Measurements from ENCODE around the gene LDLRAP1.
"Not testable (repeated sequence)": the region's sequence is repeated elsewhere in the genome, so short reads cannot be mapped to it uniquely, and the experiment has no call there.

LDLRAP1 gene

DNA sequence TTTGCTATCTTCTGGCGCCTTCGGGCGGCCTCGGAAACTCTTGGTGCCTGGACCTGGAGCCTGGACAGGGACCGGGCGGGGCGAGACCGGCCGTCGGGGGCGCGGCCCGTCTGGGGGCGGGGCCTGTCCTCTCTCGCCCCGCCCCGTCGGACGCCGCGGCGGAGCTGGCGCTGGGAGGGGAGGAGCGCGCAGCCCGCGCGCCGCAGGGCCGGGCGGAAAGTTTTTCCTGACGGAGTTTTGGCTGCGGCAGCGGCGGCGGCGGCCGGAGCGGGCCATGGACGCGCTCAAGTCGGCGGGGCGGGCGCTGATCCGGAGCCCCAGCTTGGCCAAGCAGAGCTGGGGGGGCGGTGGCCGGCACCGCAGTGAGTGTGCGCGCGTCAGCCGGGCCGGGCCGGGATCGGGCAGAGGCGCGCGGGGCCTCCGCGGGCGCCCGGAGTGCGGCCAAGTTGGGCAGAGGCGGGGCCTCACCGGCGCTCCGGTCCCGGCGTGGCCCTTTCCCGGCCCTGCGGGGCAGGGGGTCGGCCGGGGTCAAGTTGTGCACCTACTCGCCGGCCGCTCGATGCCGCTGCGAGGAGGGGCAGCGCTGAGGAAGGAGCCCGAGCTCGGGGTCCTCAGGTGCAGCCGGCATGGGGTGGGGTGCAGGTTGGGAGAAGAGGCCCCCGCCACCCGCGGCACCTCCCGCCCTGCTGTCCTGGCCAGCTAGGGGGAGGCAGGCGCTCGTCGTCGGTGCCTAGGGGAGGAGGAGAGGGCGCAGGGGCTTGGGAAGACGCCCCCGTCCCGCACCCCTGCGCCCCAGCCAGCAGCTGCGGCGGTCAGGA lies at the start of gene LDLRAP1:
Gene LDLRAP1 (plus strand): TSS at position 182 of the 818 bp plus-strand sequence. CDS start 93 bp downstream, at position 275.
- no peaks in the 10 kb centered on the region for H3K27me3 Mint-ChIP-seq
- DNase-seq = peak; percentile 82
- peak within 1 kb of the TSS; percentile 83 for H3K4me3 Mint-ChIP-seq
- H3K9me3 Mint-ChIP-seq = no peaks in the 10 kb centered on the region
- H3K27ac Mint-ChIP-seq = peak within 1 kb of the TSS; percentile 76
- no peaks in the 10 kb centered on the region for H3K36me3 Mint-ChIP-seq (ENCODE audit: low read depth)
- peaks cover 41% of the 10 kb centered on the region for H3K4me1 Mint-ChIP-seq (ENCODE audit: low read depth)

- H3K36me3 Mint-ChIP-seq (ENCODE audit: low read depth) = peaks cover 79% of the 10 kb centered on the region
- H3K27ac Mint-ChIP-seq = peak overlapping the region; percentile 15
These were observed 48.5 kb upstream of the LDLRAP1 start for GRCh38 chr1:25494952-25495351.

GRCh38 chr1:25500694-25501093 lies 42.7 kb upstream of the LDLRAP1 start:
- H3K9me3 Mint-ChIP-seq = no peaks in the 10 kb centered on the region
- peaks cover 49% of the 10 kb centered on the region for H3K36me3 Mint-ChIP-seq (ENCODE audit: low read depth)
- no peaks in the 10 kb centered on the region for H3K27me3 Mint-ChIP-seq
- no peak for DNase-seq
- peaks cover 11% of the 10 kb centered on the region for H3K4me1 Mint-ChIP-seq (ENCODE audit: low read depth)
- no peak overlapping the region for H3K4me3 Mint-ChIP-seq
- H3K27ac Mint-ChIP-seq = no peak overlapping the region

More at GRCh38 chr1:25494952-25495351, 48.5 kb upstream of the LDLRAP1 start:
- no peak for DNase-seq
- H3K4me3 Mint-ChIP-seq = no peak overlapping the region
- H3K4me1 Mint-ChIP-seq (ENCODE audit: low read depth) = no peaks in the 10 kb centered on the region
- H3K27me3 Mint-ChIP-seq = no peaks in the 10 kb centered on the region
- no peaks in the 10 kb centered on the region for H3K9me3 Mint-ChIP-seq

DNA sequence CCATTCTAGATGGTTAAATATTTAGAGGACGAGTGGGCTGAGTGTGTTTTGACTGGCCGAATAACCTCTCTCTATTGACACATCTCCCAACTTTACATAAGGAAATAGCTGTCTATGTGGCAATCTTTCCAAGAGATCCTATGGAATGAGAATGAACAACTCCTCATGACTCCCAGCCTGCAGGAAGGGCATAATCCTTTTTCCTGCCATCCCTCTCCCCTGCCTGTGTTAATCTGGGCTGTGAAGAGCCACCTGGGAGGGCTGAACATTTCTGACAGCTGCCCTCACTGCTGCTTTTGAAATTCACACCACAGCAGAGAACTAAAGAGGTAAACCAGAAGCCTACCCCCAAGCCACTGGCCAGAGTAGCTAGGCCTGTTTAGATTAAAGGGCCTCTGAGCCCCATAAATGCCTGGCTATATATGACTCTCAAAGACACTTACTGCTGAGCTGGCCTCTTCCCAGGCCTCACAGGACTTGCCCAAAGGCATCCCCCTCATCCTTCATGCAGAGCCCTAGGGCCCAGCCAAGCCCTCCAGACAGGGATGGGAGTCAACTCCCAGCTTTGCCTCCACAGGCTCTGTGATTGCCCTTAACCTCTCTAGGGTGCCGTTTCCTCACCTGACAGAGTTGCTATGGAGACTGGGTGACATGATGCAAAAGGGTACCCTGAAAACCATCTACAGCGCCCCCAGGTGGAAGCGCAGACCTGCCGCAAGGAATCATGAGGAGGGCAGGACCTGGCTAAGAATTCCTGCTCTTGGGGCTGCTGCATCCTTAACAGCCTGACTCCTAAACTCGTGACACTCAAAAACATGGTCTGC lies 42.0 kb upstream of the LDLRAP1 start:
- no peak for DNase-seq
- Mint-ChIP-seq H3K4me1 (ENCODE audit: low read depth) (peaks cover 18% of the 10 kb centered on the region), H3K27ac (peak overlapping the region; percentile 76), H3K9me3 (no peaks in the 10 kb centered on the region), H3K27me3 (no peaks in the 10 kb centered on the region), H3K36me3 (ENCODE audit: low read depth) (peaks cover 42% of the 10 kb centered on the region), H3K4me3 (no peak overlapping the region)

DNA sequence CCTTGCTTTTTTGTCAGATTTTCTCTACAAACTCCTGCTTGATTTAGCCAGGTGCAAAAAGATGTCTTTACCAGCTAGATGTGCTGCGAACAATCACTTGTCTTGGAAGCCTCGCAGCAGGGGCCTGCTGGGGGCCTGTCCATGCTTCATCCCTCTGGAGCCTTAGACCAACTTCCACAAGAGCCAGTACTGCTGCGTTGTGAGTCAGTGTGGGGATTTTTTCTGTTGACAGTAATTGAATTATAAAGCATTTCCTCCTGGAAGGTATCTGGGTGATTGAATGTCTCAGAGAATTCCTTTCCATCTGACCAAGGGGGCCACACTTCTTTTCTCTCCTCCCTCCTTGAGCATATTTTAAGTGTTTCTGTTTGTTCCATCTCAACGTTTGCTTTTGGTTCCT lies 40.4 kb upstream of the LDLRAP1 start:
- no peak for DNase-seq
- Mint-ChIP-seq H3K27me3 (no peaks in the 10 kb centered on the region), H3K9me3 (no peaks in the 10 kb centered on the region), H3K36me3 (ENCODE audit: low read depth) (peaks cover 29% of the 10 kb centered on the region), H3K4me3 (no peak overlapping the region), H3K27ac (peak overlapping the region; percentile 9), H3K4me1 (ENCODE audit: low read depth) (peaks cover 25% of the 10 kb centered on the region)

DNA sequence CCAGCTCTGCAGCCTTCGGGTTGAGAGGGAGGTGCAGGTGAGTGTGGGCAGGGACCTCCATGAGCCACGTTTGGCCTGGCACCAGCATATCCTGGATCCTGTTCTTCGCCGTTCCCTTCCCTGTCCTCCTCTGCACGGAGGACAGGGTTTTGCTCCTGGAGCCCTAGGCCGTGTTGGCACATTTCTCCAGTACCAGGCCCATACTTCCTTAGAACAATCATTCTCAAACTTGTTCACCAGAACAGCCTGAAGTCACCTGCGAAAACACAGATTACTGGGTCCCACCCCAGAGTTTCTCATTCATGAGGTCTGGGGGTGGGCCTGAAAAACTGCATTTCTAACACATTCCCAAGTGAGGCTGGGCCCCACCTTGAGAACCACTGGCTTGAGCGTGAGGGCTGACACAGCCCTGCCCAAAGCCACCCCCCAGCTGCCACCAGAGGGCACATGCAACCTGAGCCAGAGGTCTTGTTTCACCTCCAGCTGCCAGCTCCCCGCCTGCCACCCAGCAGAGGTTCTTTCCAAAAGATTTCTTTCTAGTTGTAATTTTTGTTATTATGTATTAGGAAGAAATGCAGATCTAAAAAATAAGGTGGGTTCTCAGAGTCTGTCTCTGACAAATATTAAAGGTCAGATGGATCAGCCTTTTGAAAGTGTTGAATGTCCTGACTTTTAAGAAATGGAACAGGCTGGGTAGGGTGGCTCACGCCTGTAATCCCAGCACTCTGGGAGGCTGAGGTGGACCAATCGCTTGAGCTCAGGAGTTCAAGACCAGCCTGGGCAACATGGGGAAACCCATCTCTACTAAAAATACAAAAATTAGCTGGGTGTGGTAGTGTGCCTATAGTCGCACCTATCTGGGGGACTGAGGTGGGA lies 39.6 kb upstream of the LDLRAP1 start:
- H3K27ac Mint-ChIP-seq = no peak overlapping the region
- no peaks in the 10 kb centered on the region for H3K9me3 Mint-ChIP-seq
- no peak overlapping the region for H3K4me3 Mint-ChIP-seq
- peaks cover 20% of the 10 kb centered on the region for H3K36me3 Mint-ChIP-seq (ENCODE audit: low read depth)
- H3K4me1 Mint-ChIP-seq (ENCODE audit: low read depth) = peaks cover 25% of the 10 kb centered on the region
- H3K27me3 Mint-ChIP-seq = no peaks in the 10 kb centered on the region
- peak; percentile 71 for DNase-seq

DNA sequence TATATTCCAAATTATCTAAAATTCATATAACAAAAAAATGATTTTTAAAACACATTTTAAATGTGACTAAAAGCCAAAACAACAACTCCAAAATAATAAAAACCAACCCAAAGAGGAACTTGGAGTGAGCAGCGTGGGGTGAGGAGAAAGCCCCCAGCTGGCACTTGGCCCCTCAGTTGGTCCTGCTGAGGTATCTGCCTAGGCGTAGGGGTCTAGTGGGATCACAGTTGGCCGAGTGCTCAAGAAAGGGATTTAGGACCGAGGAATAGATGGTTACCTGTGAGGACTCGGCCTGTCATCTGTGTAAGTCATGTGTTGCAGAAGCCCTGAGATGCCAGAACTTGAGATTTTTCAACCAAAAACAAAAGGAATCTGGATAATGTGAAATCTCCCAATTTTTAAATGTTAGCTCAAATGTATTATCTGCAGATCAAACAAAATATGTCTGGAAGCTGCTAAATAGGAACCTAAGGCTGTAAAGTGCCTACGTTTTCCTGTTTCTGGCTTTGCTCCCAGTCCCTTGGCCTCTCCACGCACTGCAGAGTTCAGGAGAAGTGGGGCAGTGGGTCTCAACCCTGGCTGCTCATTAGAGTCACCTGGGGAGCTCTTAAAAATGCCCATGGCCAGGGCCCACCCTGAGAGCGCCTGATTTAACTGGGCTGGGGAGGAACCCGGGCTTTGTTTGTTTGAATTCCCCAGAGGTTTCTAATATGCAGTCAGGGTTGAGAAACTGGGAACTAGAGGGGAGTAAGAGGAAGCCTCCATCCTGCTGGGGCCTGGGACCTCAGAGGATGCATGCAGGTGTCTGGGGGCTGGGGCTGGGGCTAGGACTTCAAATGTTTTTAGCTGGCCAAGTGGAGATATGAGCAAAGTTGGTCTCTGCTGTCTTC lies 38.5 kb upstream of the LDLRAP1 start:
- Mint-ChIP-seq H3K36me3 (ENCODE audit: low read depth) (peaks cover 13% of the 10 kb centered on the region), H3K9me3 (no peaks in the 10 kb centered on the region), H3K4me1 (ENCODE audit: low read depth) (peaks cover 25% of the 10 kb centered on the region), H3K4me3 (no peak overlapping the region), H3K27me3 (no peaks in the 10 kb centered on the region), H3K27ac (no peak overlapping the region)
- DNase-seq = no peak

DNA sequence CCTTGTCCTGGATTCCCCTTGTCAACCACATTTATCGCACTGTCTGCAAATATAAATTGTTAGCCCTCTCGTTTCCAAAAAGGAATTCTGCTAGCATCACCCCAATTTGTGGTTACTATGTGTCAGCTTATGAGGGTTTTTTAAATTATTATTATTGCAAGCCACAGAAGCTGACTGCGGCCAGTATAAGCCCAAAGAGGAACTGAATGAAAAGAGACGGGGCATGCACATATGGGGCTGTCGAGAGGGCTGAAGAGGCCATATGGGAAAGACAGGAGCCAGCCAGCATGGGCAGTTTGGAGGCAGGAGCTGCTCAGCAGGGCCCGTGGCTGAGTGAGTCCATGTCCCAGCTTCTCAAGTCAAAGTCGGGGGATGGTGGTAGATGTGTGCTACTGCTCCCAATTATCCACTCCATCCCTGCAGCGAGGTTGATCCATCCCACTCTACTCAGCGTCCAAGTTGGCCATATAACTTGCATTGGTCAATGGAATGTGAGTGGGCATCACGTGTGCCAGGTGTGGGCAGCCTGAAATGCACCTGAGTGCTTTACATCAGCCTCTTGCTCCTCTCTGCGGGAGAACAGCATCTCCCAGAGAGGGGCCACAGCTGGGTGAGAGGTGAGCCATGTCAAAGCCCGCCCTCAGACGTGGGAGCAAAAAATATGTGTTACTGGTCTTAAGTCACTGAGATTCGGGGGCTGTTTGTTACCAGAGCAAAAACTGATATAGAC lies 37.6 kb upstream of the LDLRAP1 start:
- Mint-ChIP-seq H3K27me3 (no peaks in the 10 kb centered on the region), H3K27ac (no peak overlapping the region), H3K4me1 (ENCODE audit: low read depth) (peaks cover 25% of the 10 kb centered on the region), H3K9me3 (no peaks in the 10 kb centered on the region), H3K4me3 (peak overlapping the region; percentile 43), H3K36me3 (ENCODE audit: low read depth) (peaks cover 9% of the 10 kb centered on the region)
- DNase-seq = no peak

DNA sequence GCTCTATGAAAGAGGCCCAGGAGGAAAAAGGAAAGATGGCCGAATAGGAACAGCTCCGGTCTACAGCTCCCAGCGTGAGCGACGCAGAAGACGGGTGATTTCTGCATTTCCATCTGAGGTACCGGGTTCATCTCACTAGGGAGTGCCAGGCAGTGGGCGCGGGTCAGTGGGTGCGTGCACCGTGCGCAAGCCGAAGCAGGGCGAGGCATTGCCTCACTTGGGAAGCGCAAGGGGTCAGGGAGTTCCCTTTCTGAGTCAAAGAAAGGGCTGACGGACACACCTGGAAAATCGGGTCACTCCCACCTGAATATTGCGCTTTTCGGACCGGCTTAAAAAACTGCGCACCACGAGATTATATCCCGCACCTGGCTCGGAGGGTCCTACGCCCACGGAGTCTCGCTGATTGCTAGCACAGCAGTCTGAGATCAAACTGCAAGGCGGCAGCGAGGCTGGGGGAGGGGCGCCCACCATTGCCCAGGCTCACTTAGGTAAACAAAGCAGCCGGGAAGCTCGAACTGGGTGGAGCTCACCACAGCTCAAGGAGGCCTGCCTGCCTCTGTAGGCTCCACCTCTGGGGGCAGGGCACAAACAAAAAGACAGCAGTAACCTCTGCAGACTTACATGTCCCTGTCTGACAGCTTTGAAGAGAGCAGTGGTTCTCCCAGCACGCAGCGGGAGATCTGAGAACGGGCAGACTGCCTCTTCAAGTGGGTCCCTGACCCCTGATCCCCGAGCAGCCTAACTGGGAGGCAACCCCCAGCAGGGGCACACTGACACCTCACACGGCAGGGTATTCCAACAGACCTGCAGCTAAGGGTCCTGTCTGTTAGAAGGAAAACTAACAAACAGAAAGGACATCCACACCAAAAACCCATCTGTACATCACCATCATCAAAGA lies 36.6 kb upstream of the LDLRAP1 start:
- Mint-ChIP-seq H3K27ac (peak overlapping the region; percentile 52), H3K4me1 (ENCODE audit: low read depth) (peaks cover 25% of the 10 kb centered on the region)

DNA sequence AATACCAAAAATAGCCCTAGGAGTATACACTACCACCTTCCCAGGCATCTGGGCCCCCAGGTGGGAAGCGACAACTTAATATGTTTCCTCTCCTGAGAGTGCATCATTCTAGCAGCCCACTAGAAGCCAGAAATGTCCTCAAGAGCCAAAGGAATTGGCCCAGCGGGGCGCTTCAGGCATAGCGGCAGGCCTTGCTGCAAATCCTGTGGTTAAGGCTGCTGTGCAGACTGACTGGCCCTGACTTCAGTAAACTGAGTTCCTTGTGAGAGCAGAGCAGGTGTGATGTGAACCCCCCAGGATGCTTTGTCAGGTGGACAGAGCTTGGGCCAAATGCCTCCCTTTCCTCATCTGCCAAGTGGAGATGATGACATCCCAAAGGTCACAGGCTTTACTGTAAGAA lies 29.7 kb upstream of the LDLRAP1 start:
- Mint-ChIP-seq H3K27ac (no peak overlapping the region), H3K4me3 (no peak overlapping the region), H3K4me1 (ENCODE audit: low read depth) (no peaks in the 10 kb centered on the region), H3K36me3 (ENCODE audit: low read depth) (no peaks in the 10 kb centered on the region), H3K9me3 (no peaks in the 10 kb centered on the region), H3K27me3 (no peaks in the 10 kb centered on the region)
- DNase-seq = no peak

More for the DNA sequence above, 36.6 kb upstream of the LDLRAP1 start:
- H3K9me3 Mint-ChIP-seq; H3K36me3 Mint-ChIP-seq (ENCODE audit: low read depth); DNase-seq; H3K27me3 Mint-ChIP-seq: not testable (repeated sequence)
- peak overlapping the region; percentile 43 for H3K4me3 Mint-ChIP-seq

- H3K27ac Mint-ChIP-seq = no peak overlapping the region
- no peaks in the 10 kb centered on the region for H3K27me3 Mint-ChIP-seq
- H3K4me1 Mint-ChIP-seq (ENCODE audit: low read depth) = no peaks in the 10 kb centered on the region
- no peak overlapping the region for H3K4me3 Mint-ChIP-seq
- H3K9me3 Mint-ChIP-seq = no peaks in the 10 kb centered on the region
- H3K36me3 Mint-ChIP-seq (ENCODE audit: low read depth) = no peaks in the 10 kb centered on the region
- no peak for DNase-seq
These were observed 28.4 kb upstream of the LDLRAP1 start for GRCh38 chr1:25515033-25515432.

DNA sequence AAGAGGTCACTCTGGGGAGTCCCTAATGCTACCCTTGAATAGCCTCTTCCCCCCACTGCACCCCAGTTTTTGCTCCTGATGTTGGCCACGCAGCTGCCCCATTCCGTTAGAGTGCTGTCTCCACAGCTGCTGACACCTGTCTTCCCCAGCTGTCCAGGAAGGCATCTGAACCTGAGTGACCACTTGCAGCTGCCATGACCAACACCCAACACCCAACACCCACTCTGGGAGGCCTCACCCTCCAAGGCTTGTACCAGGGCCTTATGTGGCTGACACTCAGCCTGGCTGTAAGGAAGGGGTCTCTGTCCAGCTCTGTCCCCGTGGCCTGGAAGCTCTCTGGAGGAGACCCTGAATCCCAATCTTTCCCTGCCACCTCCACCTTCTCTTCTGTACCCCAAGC lies 26.7 kb upstream of the LDLRAP1 start:
- H3K4me1 Mint-ChIP-seq (ENCODE audit: low read depth) = peaks cover 6% of the 10 kb centered on the region
- H3K27ac Mint-ChIP-seq = no peak overlapping the region
- H3K9me3 Mint-ChIP-seq = no peaks in the 10 kb centered on the region

More for the DNA sequence above, 26.7 kb upstream of the LDLRAP1 start:
- Mint-ChIP-seq H3K4me3 (no peak overlapping the region), H3K36me3 (ENCODE audit: low read depth) (no peaks in the 10 kb centered on the region), H3K27me3 (no peaks in the 10 kb centered on the region)
- DNase-seq = no peak

Measured in activated T-cell treated with anti-CD3 and anti-CD28 coated beads, Interleukin-2, amount 50 U/mL, for 24 hours (primary cell).